T-helper 1 cell treated with Interleukin-12 subunit alpha and Interleukin-12 subunit beta and Interleukin-4 antibody, amounts not matched to agents 30 μg/mL and 1 μg/mL, for 36 hours (primary cell): ENCODE data around the gene HOXA7.

ENCODE experiments used
- H3K27ac Mint-ChIP-seq: one replicate; pipeline ENCODE4 v1.8.0; 2021; ENCODE audit warnings: mild to moderate bottlenecking, mixed read lengths
- H3K27me3 Mint-ChIP-seq: one replicate; pipeline ENCODE4 v1.8.0; 2021; ENCODE audit warnings: low read depth, mixed read lengths
- H3K36me3 Mint-ChIP-seq: one replicate; pipeline ENCODE4 v1.8.0; 2021; ENCODE audit warnings: low read depth, mixed read lengths
- H3K4me1 Mint-ChIP-seq: one replicate; pipeline ENCODE4 v1.8.0; 2021; ENCODE audit warnings: low read depth, mixed read lengths
- H3K4me3 Mint-ChIP-seq: one replicate; pipeline ENCODE4 v1.8.0; 2021; ENCODE audit warnings: mild to moderate bottlenecking, moderate library complexity, mixed read lengths
- H3K9me3 Mint-ChIP-seq: one replicate; pipeline ENCODE4 v1.8.0; 2021; ENCODE audit warnings: mixed read lengths

HOXA7 gene

DNA sequence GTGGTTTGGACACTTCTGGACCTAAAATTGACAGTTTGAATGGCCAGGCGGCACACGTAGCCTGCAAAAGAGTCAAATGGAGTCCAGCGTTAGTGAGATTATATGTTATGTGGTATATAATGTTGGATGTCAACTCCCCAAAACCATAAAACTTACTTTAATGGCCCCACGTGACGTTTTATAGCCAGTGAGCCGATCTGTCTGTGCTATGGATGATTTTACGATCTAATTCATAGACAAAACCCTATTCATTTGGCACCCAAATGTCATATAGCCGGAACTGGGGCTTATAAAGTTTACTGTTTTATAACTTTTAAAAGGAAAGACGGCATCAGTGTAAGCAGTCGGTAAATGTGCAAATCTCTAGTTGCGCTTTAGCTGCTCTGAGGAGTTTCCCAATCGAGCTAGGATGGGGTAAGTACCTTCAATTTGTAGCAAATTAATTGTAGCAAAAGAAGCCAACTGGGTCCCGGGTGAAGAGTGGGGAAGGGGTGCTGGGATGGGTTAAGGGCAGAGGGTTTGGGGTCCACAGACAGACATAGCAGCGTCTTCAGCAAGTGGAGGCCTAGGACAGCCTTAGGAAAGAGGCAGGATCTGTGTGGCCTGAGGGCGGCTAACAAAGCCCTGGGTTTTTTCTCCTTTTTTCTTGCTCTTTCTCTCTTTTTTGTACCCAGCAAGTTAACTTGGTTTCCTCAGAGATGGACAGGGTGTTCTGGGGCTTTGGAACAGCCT lies 16.2 kb downstream of the HOXA7 start:
- Mint-ChIP-seq H3K27ac (no peak overlapping the region), H3K36me3 (no peaks in the 10 kb centered on the region), H3K27me3 (peaks cover 32% of the 10 kb centered on the region), H3K9me3 (no peaks in the 10 kb centered on the region), H3K4me1 (peaks cover 8% of the 10 kb centered on the region), H3K4me3 (no peak overlapping the region)

DNA sequence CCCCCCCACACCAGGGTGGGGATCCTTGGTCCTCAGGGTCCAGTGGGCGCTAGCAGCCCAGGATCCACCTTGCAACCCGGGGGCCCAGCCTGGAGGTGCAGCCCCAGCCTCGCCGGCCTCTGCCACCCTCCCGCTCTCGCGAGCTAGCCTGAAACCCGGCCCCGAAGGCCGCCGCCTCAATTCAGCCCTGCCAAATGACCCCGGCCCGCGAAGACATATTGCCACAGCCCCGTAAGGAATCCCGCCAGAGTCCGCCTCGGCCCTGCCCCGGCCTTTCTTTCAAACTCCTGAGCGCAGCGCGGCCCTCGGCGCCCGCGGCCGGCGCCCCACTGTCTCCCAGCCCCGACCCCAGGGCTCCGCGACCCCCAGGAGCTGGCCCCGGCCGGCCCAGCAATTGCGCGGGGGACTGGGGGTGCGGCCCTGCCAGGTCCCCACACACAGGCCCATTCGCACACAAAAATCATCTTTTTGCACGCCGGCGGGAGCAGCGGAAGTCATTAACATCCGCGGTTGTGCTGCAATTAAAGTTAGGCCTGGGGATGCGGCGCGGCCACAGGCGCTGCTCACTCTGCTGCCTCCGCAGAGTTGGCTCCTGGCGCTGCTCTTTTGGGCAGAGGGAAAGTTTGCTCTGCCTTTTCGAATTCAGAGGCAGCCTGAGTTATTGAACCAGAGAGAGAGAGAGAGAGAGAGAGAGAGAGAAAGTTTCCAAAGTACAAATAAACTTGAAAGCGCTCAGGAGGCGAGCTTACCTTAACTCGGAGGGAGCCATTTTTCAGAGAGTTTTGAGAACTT lies 16.9 kb downstream of the HOXA7 start:
- Mint-ChIP-seq H3K27me3 (peaks cover 34% of the 10 kb centered on the region), H3K4me3 (no peak overlapping the region), H3K27ac (no peak overlapping the region), H3K4me1 (peaks cover 15% of the 10 kb centered on the region), H3K9me3 (no peaks in the 10 kb centered on the region), H3K36me3 (no peaks in the 10 kb centered on the region)

DNA sequence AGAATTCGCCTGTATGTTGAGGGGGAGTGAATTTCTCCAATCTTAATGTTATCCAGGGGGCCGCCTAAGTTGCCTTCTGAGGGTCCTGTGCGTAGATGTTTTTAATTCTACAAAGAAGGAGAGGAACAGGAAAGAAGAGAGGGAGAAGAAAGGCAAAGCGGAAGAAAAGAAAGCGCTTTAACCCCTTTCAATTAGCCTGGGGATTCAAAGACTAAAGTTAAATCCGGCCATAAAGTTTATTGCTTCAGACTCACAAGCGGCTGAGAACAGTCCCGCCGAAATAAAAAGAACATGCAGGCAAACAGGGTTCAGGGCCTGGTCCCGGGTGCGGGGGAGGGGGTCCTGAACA lies 17.5 kb downstream of the HOXA7 start:
- H3K4me1 Mint-ChIP-seq: peaks cover 21% of the 10 kb centered on the region
- no peak overlapping the region for H3K4me3 Mint-ChIP-seq
- H3K36me3 Mint-ChIP-seq: no peaks in the 10 kb centered on the region
- H3K27me3 Mint-ChIP-seq: peaks cover 40% of the 10 kb centered on the region
- H3K9me3 Mint-ChIP-seq: no peaks in the 10 kb centered on the region
- H3K27ac Mint-ChIP-seq: no peak overlapping the region

DNA sequence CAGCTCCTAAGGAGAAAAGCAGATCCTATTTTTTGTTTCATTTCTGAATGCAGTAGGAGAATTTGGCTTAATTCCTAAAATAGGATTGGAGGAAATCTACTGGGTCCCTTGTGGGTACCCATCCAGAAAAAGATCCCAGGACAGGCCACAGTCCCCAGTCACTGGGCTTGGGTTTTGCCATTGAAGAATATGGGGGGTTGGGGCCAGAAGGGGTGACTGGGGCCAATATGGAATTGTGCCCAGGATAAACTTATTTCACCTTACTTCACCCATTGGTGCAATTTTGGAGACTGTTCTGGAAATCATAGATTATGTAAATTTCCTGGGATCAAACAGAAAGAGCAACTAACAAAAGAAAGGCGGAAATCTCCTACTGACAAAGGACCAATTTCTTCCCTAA lies 18.0 kb downstream of the HOXA7 start:
- H3K4me3 Mint-ChIP-seq: no peak overlapping the region
- H3K27me3 Mint-ChIP-seq: peaks cover 43% of the 10 kb centered on the region
- H3K4me1 Mint-ChIP-seq: peaks cover 24% of the 10 kb centered on the region
- H3K9me3 Mint-ChIP-seq: no peaks in the 10 kb centered on the region
- no peak overlapping the region for H3K27ac Mint-ChIP-seq
- H3K36me3 Mint-ChIP-seq: no peaks in the 10 kb centered on the region

DNA sequence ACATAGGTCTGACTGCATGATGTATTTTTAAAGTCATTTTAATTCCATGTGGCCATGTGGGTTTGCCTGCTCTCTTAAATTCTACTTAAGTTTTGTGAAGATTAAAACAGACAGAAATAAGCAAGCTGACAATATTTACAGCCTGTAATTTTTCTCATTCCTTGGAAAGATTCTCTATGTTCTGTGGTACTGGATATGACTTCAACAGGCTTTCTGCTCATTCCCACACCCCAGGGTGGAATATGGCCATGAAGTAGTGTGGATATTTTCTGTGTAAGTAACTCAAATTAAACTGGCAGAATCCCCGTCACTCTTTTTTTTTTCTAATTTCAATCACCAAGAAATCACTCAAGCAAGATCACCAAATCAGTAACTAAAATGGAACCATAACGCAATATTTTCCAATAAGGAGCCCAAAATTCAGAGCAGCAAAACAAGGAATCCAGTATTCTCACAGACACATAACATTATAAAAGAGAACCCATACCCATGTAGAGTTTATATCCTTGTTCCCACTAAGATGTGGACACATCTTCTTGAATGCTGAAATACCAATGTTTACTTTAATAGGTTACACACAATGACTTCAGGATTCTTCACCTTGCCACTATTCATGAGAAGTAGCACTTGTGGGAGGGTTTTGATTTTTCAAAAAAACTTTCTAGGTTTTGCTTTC lies 18.7 kb downstream of the HOXA7 start:
- Mint-ChIP-seq H3K9me3 (no peaks in the 10 kb centered on the region), H3K27me3 (peaks cover 47% of the 10 kb centered on the region), H3K27ac (no peak overlapping the region), H3K36me3 (no peaks in the 10 kb centered on the region), H3K4me3 (no peak overlapping the region), H3K4me1 (peaks cover 28% of the 10 kb centered on the region)

- peak overlapping the region; percentile 35 for H3K4me3 Mint-ChIP-seq
- no peaks in the 10 kb centered on the region for H3K9me3 Mint-ChIP-seq
- peaks cover 58% of the 10 kb centered on the region for H3K27me3 Mint-ChIP-seq
- H3K36me3 Mint-ChIP-seq: peaks cover 1% of the 10 kb centered on the region
- H3K27ac Mint-ChIP-seq: peak overlapping the region; percentile 34
- peaks cover 28% of the 10 kb centered on the region for H3K4me1 Mint-ChIP-seq
Observed at GRCh38 chr7:27134392-27134791, 22.1 kb downstream of the HOXA7 start.

GRCh38 chr7:27133409-27134231 lies 22.9 kb downstream of the HOXA7 start:
- Mint-ChIP-seq H3K4me1 (peaks cover 28% of the 10 kb centered on the region), H3K9me3 (no peaks in the 10 kb centered on the region), H3K27ac (no peak overlapping the region), H3K27me3 (peaks cover 62% of the 10 kb centered on the region), H3K4me3 (peak overlapping the region; percentile 35), H3K36me3 (peaks cover 1% of the 10 kb centered on the region)

DNA sequence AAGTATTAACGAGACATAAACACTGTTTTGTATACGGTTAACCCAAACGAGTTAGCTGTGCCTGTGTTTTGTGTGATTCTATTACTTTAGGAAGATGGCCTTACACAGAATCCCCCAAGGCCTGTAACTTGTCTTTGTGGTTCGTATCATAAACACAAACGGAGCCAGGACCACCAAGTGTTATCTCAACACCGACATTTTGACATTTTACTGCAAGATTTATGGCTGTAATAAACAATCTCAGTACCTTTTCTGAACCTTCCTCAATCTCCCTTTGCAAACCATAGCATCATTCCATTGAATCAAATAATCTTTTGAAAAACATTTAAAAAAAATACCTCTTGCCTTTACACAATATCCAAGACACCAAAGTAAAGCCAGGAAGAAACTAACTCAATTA lies 23.5 kb downstream of the HOXA7 start:
- no peaks in the 10 kb centered on the region for H3K9me3 Mint-ChIP-seq
- no peak overlapping the region for H3K27ac Mint-ChIP-seq
- peaks cover 65% of the 10 kb centered on the region for H3K27me3 Mint-ChIP-seq
- H3K4me3 Mint-ChIP-seq: no peak overlapping the region
- peaks cover 1% of the 10 kb centered on the region for H3K36me3 Mint-ChIP-seq
- H3K4me1 Mint-ChIP-seq: peaks cover 28% of the 10 kb centered on the region

DNA sequence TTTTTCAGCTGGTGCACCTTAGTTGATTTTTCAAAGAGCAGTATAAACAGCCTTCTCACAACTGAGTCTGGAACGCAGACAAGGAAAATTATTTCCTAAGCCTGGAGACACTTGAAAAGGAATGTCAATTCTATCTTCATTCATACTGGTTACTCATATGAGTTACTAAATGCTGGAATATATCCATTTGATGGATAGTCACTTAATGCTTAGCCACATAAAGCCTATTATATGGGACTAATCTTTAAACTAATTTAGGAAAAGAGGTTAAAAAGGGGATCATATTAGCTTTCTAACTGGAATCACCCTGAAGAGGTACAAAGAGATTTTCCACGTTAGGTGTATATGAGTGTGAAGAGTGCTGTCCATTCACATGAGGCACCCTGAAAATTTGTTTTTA lies 24.3 kb downstream of the HOXA7 start:
- Mint-ChIP-seq H3K36me3 (peaks cover 1% of the 10 kb centered on the region), H3K27ac (no peak overlapping the region), H3K27me3 (peaks cover 66% of the 10 kb centered on the region), H3K4me3 (no peak overlapping the region), H3K4me1 (peaks cover 27% of the 10 kb centered on the region), H3K9me3 (no peaks in the 10 kb centered on the region)

- peaks cover 71% of the 10 kb centered on the region for H3K27me3 Mint-ChIP-seq
- peak overlapping the region; percentile 40 for H3K4me3 Mint-ChIP-seq
- peaks cover 27% of the 10 kb centered on the region for H3K4me1 Mint-ChIP-seq
- H3K9me3 Mint-ChIP-seq: no peaks in the 10 kb centered on the region
- peaks cover 1% of the 10 kb centered on the region for H3K36me3 Mint-ChIP-seq
- no peak overlapping the region for H3K27ac Mint-ChIP-seq
Observed at GRCh38 chr7:27131390-27131819, 25.1 kb downstream of the HOXA7 start.

DNA sequence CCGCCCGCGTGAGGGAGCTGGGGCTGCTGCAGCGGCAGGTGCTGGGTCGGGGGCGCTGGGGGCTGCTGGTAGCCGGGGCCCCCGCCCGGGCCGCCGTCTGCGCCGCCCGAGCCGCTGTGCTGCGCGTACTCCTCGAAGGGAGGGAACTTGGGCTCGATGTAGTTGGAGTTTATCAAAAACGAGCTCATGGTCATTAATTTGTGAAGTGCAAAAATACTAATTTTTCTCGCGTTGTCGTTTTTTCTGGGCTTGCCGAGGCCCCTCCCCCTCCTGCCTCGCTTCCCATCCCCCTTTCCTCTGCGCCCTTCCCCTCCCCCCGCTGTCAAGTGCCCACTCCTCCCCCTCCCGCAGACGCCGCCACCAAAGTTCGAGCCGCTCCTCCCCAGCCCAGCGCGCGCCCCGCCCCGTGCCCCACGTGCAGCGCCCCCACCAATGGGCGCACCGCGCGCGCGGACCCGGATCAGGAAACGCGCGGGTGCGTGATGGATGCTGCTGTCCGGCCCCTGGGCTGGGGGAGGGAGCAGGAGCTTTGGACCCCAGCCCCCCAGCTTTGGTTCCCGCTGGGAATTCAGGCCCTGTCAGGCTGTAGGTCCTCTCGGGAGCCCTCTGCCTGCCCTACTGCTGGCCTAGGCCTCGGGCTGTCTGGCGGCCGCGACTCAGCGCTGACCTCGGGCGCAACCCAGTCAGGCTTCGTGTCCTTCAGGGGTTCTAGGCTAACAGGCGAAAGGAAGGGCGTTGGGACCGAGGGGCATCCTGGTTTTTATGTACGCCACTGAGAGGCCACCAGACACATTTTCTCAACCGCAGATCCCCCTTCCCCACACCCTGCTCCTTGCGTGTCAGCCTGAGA lies 25.7 kb downstream of the HOXA7 start, which contains the start of gene HOXA4:
HOXA4 (minus strand) TSS at position 218 of the 850 bp plus-strand sequence; CDS start at position 194, 24 bp downstream.
- Mint-ChIP-seq H3K36me3 (peaks cover 1% of the 10 kb centered on the region), H3K4me1 (peaks cover 22% of the 10 kb centered on the region), H3K27ac (no peak within 1 kb of the TSS), H3K9me3 (no peaks in the 10 kb centered on the region), H3K27me3 (peaks cover 69% of the 10 kb centered on the region), H3K4me3 (peak within 1 kb of the TSS; percentile 67)

GRCh38 chr7:27129729-27130539 lies 26.5 kb downstream of the HOXA7 start:
- Mint-ChIP-seq H3K27me3 (peaks cover 68% of the 10 kb centered on the region), H3K9me3 (no peaks in the 10 kb centered on the region), H3K4me1 (peaks cover 17% of the 10 kb centered on the region), H3K27ac (no peak overlapping the region), H3K4me3 (no peak overlapping the region), H3K36me3 (peaks cover 1% of the 10 kb centered on the region)
